Vagina (tissue), 2 donors: ENCODE measurements around the gene NUDT14.

ENCODE experiments used
- POLR2A ChIP-seq, 2 donors: fragments of 450-650 bp; IDR thresholded peaks; one replicate each; pipeline ENCODE4 v1.6.1; 2017; ENCODE audit warnings: antibody characterized with exemption in 2 of 2, mild to moderate bottlenecking in 2 of 2, moderate library complexity in 2 of 2
- TF ChIP-seq, protein P1 (sequence below), 3 experiments: fragments of 450-650 bp in 2 of 3; fragments of 200-600 bp in 1 of 3; sonication (generic) in 1 of 3; IDR thresholded peaks; one replicate each; pipeline ENCODE4 v1.5.1; 2017 to 2019; ENCODE audit warnings: antibody characterized with exemption in 3 of 3, mild to moderate bottlenecking in 2 of 3, moderate library complexity in 2 of 3

- TF ChIP-seq, protein P1, sequence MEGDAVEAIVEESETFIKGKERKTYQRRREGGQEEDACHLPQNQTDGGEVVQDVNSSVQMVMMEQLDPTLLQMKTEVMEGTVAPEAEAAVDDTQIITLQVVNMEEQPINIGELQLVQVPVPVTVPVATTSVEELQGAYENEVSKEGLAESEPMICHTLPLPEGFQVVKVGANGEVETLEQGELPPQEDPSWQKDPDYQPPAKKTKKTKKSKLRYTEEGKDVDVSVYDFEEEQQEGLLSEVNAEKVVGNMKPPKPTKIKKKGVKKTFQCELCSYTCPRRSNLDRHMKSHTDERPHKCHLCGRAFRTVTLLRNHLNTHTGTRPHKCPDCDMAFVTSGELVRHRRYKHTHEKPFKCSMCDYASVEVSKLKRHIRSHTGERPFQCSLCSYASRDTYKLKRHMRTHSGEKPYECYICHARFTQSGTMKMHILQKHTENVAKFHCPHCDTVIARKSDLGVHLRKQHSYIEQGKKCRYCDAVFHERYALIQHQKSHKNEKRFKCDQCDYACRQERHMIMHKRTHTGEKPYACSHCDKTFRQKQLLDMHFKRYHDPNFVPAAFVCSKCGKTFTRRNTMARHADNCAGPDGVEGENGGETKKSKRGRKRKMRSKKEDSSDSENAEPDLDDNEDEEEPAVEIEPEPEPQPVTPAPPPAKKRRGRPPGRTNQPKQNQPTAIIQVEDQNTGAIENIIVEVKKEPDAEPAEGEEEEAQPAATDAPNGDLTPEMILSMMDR (IDR thresholded peaks at IDR 0.05), result no peak
- TF ChIP-seq POLR2A (IDR thresholded peaks at IDR 0.05), result no peak
These were observed 21.8 kb downstream of the NUDT14 start for GRCh38 chr14:105159344-105159743.
